Bronchial epithelial cell (primary cell): ENCODE data around the gene PLPP3. TPM values are rescaled to one million over a fixed set of nuclear protein-coding genes. Genes with fewer than 3 reads are reported as not detected.

Source experiments
- DNase-seq: peaks from one replicate; pipeline ENCODE4 v3.0.0-alpha.2; 2010; ENCODE audit warnings: low read depth
- FAIRE-seq: peaks from 2 replicates; lab custom pipeline; 2011; peaks lifted over from hg19 to GRCh38; lab: Jason Lieb, UNC
- H3K27me3 ChIP-seq: 2 replicates; pipeline ENCODE4 v1.5.1; 2011; ENCODE audit warnings: low read length; ENCODE audit not compliant: control insufficient read depth, insufficient read depth
- H3K36me3 ChIP-seq: 2 replicates; pipeline ENCODE4 v1.5.1; 2011; ENCODE audit warnings: low read length; ENCODE audit not compliant: control insufficient read depth, insufficient read depth
- H3K4me3 ChIP-seq: 2 replicates; pipeline ENCODE4 v1.5.1; 2011; ENCODE audit warnings: mild to moderate bottlenecking, low read depth, low read length, control low read depth
- total RNA-seq: library from RNA; depleted of rRNA; stranded (reverse); fragments of >200 nt; gene quantifications from 2 replicates; pipeline ENCODE4 v1.2.1, GENCODE V29; 2014
- TF ChIP-seq, protein P1 (sequence below): IDR thresholded peaks from 2 replicates; pipeline ENCODE4 v1.5.1; 2011; ENCODE audit warnings: mild to moderate bottlenecking, moderate library complexity, low read length, control low read depth, inconsistent platforms; ENCODE audit not compliant: insufficient read depth, severe bottlenecking

PLPP3 gene
- total RNA-seq, 1 donor from 2014 or later, result 3.4 TPM

GRCh38 chr1:56491441-56491840, 87.9 kb downstream of the PLPP3 start:
- no peaks in the 10 kb centered on the region for H3K27me3 ChIP-seq
- no peak overlapping the region for H3K4me3 ChIP-seq
- TF ChIP-seq, protein P1, sequence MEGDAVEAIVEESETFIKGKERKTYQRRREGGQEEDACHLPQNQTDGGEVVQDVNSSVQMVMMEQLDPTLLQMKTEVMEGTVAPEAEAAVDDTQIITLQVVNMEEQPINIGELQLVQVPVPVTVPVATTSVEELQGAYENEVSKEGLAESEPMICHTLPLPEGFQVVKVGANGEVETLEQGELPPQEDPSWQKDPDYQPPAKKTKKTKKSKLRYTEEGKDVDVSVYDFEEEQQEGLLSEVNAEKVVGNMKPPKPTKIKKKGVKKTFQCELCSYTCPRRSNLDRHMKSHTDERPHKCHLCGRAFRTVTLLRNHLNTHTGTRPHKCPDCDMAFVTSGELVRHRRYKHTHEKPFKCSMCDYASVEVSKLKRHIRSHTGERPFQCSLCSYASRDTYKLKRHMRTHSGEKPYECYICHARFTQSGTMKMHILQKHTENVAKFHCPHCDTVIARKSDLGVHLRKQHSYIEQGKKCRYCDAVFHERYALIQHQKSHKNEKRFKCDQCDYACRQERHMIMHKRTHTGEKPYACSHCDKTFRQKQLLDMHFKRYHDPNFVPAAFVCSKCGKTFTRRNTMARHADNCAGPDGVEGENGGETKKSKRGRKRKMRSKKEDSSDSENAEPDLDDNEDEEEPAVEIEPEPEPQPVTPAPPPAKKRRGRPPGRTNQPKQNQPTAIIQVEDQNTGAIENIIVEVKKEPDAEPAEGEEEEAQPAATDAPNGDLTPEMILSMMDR, result no peak
- H3K36me3 ChIP-seq, result no peaks in the 10 kb centered on the region
- no peak for FAIRE-seq
- peak; percentile 34 for DNase-seq

GRCh38 chr1:56490619-56491018, 88.7 kb downstream of the PLPP3 start:
- Histone ChIP-seq H3K36me3 (no peaks in the 10 kb centered on the region), H3K4me3 (no peak overlapping the region), H3K27me3 (no peaks in the 10 kb centered on the region)
- TF ChIP-seq, protein P1, result no peak
- FAIRE-seq (no peak), DNase-seq (no peak)

- no peak for FAIRE-seq
- TF ChIP-seq, protein P1, result no peak
- no peaks in the 10 kb centered on the region for H3K27me3 ChIP-seq
- no peak overlapping the region for H3K4me3 ChIP-seq
- DNase-seq, result no peak
- H3K36me3 ChIP-seq, result no peaks in the 10 kb centered on the region
Measured at GRCh38 chr1:56489695-56490094, 89.7 kb downstream of the PLPP3 start.

DNA sequence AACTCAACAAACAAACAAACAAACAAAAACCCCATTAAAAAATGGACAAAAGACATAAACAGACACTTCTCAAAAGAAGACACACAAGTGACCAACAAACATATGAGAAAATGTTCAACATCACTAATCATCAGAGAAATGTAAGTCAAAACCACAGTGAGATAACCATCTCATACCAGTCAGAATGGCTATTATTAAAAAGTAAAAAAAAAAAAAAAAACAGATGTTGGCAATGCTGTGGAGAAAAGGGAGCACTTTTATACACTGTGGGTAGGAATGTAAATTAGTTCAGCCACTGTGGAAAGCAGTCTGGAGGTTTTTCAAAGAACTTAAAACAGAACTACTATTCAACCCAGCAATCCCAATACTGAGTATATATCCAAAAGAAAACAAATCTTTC, 94.7 kb downstream of the PLPP3 start:
- TF ChIP-seq, protein P1, result no peak
- Histone ChIP-seq H3K27me3 (no peaks in the 10 kb centered on the region), H3K36me3 (no peaks in the 10 kb centered on the region), H3K4me3 (no peak overlapping the region)
- DNase-seq (no peak), FAIRE-seq (no peak)

DNA sequence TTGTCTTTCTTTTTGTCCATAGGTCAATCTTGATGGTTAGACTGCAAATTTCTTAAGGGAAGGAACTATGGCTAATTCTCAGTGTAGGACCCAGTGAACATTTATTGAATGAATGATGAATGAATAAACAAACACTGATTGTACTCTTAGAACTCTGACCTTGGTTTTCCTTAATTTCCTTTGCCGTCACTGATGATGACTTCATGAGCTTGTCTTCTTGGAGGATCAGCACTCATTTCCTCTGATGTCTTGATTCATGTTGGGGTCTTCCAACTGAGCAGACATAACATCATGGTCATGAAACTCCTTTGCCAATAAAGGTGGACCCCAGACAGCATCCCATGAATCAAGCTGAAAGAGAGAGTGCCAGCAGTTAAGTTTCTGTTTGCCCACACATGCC, 96.3 kb downstream of the PLPP3 start:
- DNase-seq (no peak), FAIRE-seq (no peak)
- no peak overlapping the region for H3K4me3 ChIP-seq
- H3K36me3 ChIP-seq, result no peaks in the 10 kb centered on the region
- TF ChIP-seq, protein P1, result no peak
- no peaks in the 10 kb centered on the region for H3K27me3 ChIP-seq

DNA sequence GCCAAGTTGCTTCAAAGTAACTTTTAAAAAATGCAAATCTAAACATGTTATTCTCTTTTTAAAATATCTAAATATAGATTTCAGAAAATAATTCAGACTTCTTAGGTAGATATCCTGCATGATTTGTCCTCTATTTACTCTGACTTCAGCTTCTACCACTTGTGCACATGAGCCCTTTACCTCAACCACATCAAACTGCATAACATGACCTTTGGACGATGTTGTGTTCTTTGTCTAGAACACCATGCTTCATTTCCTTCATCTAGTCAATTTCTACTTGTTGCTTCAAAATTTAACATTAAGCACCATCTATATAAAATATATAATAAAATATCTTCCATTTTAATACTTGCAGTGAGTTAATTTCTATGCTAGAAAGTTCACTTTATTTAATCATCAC, 96.9 kb downstream of the PLPP3 start:
- FAIRE-seq, result no peak
- no peak for DNase-seq
- H3K4me3 ChIP-seq, result no peak overlapping the region
- no peaks in the 10 kb centered on the region for H3K36me3 ChIP-seq
- no peaks in the 10 kb centered on the region for H3K27me3 ChIP-seq
- TF ChIP-seq, protein P1, result no peak
